CD4-positive, CD25-positive, alpha-beta regulatory T cell (primary cell): ENCODE results near the gene ARL16. TPM values are rescaled to one million over a fixed set of nuclear protein-coding genes. Genes with fewer than 3 reads are reported as not detected.

Source experiments
- ATAC-seq, 2 donors: fragments of 150-1000 bp; cut with Tn5 transposase; one replicate each; pipeline ENCODE4 v1.10.0; 2021; ENCODE audit warnings: low read depth in 2 of 2, moderate number of reproducible peaks in 2 of 2, moderate library complexity in 1 of 2
- DNase-seq, 3 donors: peaks; one replicate each; pipeline versions ENCODE4 v3.0.0 to v3.0.0-alpha.2; 2012 to 2022; ENCODE audit warnings: mixed read lengths in 1 of 3
- H3K27ac ChIP-seq: one replicate; pipeline ENCODE4 v1.7.0; 2013; ENCODE audit warnings: mild to moderate bottlenecking, low read length; ENCODE audit not compliant: insufficient read depth, poor library complexity, severe bottlenecking
- H3K27me3 ChIP-seq: one replicate; pipeline ENCODE4 v1.7.0; 2013; ENCODE audit warnings: low read length; ENCODE audit not compliant: control insufficient read depth, insufficient read depth
- H3K36me3 ChIP-seq: one replicate; pipeline ENCODE4 v1.7.0; 2013; ENCODE audit warnings: mild to moderate bottlenecking, low read length, moderate library complexity; ENCODE audit not compliant: control insufficient read depth, insufficient read depth
- H3K4me1 ChIP-seq: 2 replicates; pipeline ENCODE4 v1.7.0; 2013; ENCODE audit warnings: mild to moderate bottlenecking, low read length; ENCODE audit not compliant: insufficient read depth, control insufficient read depth, poor library complexity, severe bottlenecking
- H3K4me3 ChIP-seq: one replicate; pipeline ENCODE4 v1.7.0; 2013; ENCODE audit warnings: low read depth, mild to moderate bottlenecking, low read length, moderate library complexity
- H3K9me3 ChIP-seq, 2 experiments: 1 replicate in 1 of 2; 2 replicates in 1 of 2; pipeline ENCODE4 v1.7.0; 2013; ENCODE audit warnings: low read length in 2 of 2, mild to moderate bottlenecking in 1 of 2, moderate library complexity in 1 of 2; ENCODE audit not compliant: control insufficient read depth in 2 of 2
- H3K27ac Mint-ChIP-seq, 3 donors: one replicate each; pipeline ENCODE4 v1.8.0; 2020 to 2022; ENCODE audit warnings: mild to moderate bottlenecking in 3 of 3, mixed read lengths in 3 of 3, moderate library complexity in 2 of 3
- H3K27me3 Mint-ChIP-seq: one replicate; pipeline ENCODE4 v1.8.0; 2022; ENCODE audit warnings: mild to moderate bottlenecking, mixed read lengths
- H3K36me3 Mint-ChIP-seq: one replicate; pipeline ENCODE4 v1.8.0; 2020; ENCODE audit warnings: mixed read lengths
- H3K4me1 Mint-ChIP-seq, 4 donors: one replicate each; pipeline ENCODE4 v1.8.0; 2020 to 2022; ENCODE audit warnings: mixed read lengths in 4 of 4, mild to moderate bottlenecking in 1 of 4
- H3K4me3 Mint-ChIP-seq, 4 donors: one replicate each; pipeline ENCODE4 v1.8.0; 2020 to 2022; ENCODE audit warnings: mild to moderate bottlenecking in 4 of 4, mixed read lengths in 4 of 4, moderate library complexity in 3 of 4
- H3K9me3 Mint-ChIP-seq, 7 donors: one replicate each; pipeline ENCODE4 v1.8.0; 2020 to 2022; ENCODE audit warnings: mixed read lengths in 7 of 7, mild to moderate bottlenecking in 3 of 7, moderate library complexity in 2 of 7
- polyA plus RNA-seq, 4 donors: library from polyadenylated mRNA; unstranded; fragments of 300-500 nt; fragmentation: Illumina TruSeq; gene quantifications; one replicate each; pipeline ENCODE4 v1.2.3, GENCODE V29; 2021
- total RNA-seq: library from RNA; stranded (reverse); gene quantifications from one replicate; pipeline ENCODE4 v1.2.3, GENCODE V29; 2022

Gene ARL16
- total and polyA plus RNA-seq, 5 donors from 2014 or later, result 24.7 to 34.7 (median 26.5) TPM

DNA sequence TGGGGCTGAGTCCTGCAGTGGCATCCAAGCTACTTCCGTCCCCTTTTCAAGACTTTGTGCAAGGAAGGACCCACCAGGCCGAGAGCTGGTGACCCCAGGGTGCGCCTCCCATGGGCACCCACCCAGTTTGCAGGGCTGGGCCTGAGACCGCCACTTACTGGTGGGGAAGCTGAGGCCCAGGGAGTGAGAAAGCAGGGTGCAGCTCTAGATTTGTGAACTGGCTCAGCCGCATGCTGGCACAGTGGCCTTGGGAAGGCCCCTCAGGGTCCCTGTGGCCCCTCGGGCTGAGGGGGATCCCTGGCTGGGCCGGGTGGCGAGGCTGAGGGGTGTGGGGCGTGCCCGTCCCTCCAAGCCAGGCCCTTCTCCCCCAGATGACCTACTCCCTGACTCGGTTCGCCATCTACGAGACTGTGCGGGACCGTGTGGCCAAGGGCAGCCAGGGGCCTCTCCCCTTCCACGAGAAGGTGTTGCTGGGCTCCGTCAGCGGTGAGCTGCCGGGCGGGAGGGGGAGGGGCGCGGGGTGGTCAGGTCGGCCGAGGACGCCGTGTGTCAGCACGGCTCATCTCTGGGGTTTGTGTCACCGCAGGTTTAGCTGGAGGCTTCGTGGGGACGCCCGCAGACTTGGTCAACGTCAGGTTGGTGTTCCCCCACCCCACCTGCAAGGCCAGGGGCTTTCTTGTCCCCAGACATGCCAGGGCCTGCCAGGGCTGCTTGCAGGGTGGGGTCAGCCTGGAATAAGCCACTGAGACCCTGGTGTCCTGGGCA, 31.7 kb upstream of the ARL16 start:
- peak overlapping the region in 1 of 4 donors; percentile 26 for H3K4me3 Mint-ChIP-seq
- Histone ChIP-seq H3K36me3 (no peaks in the 10 kb centered on the region), H3K27ac (no peak overlapping the region), H3K4me1 (peaks cover 28% of the 10 kb centered on the region), H3K4me3 (no peak overlapping the region), H3K27me3 (no peaks in the 10 kb centered on the region), H3K9me3 (no peaks in the 10 kb centered on the region)
- no peak for ATAC-seq
- H3K36me3 Mint-ChIP-seq, result no peaks in the 10 kb centered on the region
- no peak for DNase-seq
- H3K9me3 Mint-ChIP-seq, result no peaks in the 10 kb centered on the region
- H3K27me3 Mint-ChIP-seq, result no peaks in the 10 kb centered on the region
- H3K27ac Mint-ChIP-seq, result no peak overlapping the region
- peaks cover 0 to 19% (median 4%) of the 10 kb centered on the region in 4 donors for H3K4me1 Mint-ChIP-seq

DNA sequence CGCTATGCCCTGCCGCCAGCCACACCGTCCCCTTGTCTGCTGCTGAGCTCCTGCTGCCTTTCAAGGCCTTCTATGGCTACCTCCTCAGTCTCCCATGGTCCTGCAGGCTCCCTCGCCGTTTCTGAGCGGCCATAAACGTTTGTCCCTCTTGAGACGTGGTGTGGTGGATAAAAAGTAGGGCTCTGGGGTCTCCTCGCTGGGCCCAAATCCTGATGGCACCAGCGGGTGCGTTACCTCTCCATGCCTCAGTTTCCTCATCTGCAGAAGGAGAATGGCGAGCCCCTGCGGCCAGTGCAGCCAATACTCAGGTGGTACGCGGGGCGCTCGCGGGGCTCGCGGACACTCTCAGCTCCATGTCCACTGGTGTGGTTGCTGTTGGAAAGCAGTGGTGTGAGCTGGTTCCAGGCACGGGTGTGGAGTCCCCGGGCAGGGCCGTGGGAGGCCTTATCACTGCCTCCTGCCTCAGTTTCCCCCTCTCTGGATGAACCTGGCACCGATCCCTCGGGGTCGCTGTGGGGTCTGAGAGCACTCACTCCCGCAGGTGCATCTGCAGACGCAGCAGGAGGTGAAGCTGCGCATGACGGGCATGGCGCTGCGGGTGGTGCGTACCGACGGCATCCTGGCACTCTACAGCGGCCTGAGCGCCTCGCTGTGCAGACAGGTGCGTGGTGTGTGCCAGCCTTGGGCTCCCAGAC, 31.0 kb upstream of the ARL16 start:
- H3K4me3 Mint-ChIP-seq, result peak overlapping the region in 3 of 4 donors; percentile 44 to 69 (median 60)
- ATAC-seq (no peak), DNase-seq (no peak)
- Histone ChIP-seq H3K4me3 (no peak overlapping the region), H3K27ac (no peak overlapping the region), H3K36me3 (no peaks in the 10 kb centered on the region), H3K27me3 (no peaks in the 10 kb centered on the region), H3K4me1 (peaks cover 32% of the 10 kb centered on the region), H3K9me3 (no peaks in the 10 kb centered on the region)
- H3K9me3 Mint-ChIP-seq, result no peaks in the 10 kb centered on the region
- peaks cover 0 to 19% (median 4%) of the 10 kb centered on the region in 4 donors for H3K4me1 Mint-ChIP-seq
- H3K36me3 Mint-ChIP-seq, result no peaks in the 10 kb centered on the region
- no peaks in the 10 kb centered on the region for H3K27me3 Mint-ChIP-seq
- H3K27ac Mint-ChIP-seq, result no peak overlapping the region

DNA sequence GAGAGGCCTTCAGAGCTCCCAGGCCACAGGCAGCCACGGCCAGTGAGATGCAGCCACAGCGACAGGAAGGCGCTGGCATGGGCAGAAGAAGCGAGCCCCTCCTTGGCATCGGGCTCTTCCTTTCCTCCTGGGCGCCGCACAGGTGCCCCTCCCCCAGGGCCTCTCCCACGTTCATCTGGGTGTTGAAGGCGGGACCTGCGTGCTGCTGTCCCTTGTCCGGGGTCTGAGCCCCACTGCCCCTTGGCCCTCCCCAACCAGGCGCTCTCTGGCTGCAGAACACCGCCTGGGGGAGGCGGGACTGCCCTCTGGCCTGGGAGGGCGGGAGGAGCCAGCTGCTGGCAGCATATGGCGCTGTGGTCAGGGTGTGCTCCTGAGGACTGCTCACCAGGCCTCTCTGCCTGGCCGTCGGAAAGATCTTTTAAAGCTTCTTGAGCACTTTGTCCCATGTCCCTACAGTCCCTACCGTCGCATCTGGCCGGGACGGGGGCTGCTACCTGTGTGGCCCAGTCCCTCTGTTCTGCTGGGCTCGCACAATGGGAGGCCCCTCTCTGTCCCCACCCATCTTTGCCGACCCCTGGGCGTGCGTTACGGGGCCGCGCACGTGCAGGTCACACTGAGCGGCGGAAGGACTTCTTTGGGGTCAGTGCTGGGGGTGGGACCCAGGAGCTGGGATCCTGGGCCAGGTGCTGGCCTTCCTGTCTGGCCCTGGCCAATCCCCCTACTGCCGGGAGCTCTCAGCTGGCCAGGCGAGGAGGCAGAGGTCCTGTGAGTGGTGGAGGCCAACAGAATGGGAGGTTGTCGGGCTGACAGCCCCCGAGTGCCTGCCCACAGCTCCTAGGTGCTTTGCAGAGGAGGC, 30.2 kb upstream of the ARL16 start:
- Histone ChIP-seq H3K4me3 (no peak overlapping the region), H3K36me3 (no peaks in the 10 kb centered on the region), H3K4me1 (peaks cover 32% of the 10 kb centered on the region), H3K9me3 (no peaks in the 10 kb centered on the region), H3K27me3 (no peaks in the 10 kb centered on the region), H3K27ac (no peak overlapping the region)
- Mint-ChIP-seq H3K4me1 (peaks cover 0 to 19% (median 4%) of the 10 kb centered on the region in 4 donors), H3K9me3 (no peaks in the 10 kb centered on the region), H3K36me3 (no peaks in the 10 kb centered on the region), H3K27me3 (no peaks in the 10 kb centered on the region), H3K4me3 (peak overlapping the region in 3 of 4 donors; percentile 44 to 86 (median 75)), H3K27ac (no peak overlapping the region)
- ATAC-seq (no peak), DNase-seq (no peak)

DNA sequence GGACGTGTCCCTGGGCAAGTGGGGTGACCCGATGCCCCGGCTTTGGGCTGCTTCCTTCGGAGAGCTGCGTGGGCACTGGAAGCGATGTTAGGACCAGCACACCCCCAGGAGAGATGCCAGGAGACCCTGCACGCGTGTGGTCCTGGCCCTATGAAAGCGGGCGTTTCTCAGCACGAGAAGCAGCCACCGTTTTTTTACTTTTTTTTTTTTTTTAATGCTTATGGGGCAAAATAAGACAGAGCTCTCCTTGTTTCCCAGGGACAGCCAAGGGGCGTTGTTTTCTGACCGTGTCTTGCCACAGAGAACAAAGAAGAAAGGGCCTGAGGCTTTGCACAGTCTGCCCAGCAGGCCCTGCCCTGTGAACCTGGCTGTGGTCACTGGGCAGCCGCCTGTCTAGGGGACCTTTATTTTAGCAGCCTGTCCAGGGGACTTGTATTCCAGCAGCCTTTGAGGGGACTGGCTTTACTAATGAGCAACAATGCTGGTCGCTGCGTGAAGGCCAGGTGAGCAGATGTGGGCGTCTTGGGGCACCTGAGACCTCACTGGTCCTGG, 29.5 kb upstream of the ARL16 start:
- Mint-ChIP-seq H3K27ac (peak overlapping the region in 1 of 3 donors; percentile 65), H3K27me3 (no peaks in the 10 kb centered on the region), H3K9me3 (no peaks in the 10 kb centered on the region), H3K4me1 (peaks cover 0 to 19% (median 4%) of the 10 kb centered on the region in 4 donors), H3K4me3 (peak overlapping the region; percentile 65 to 86 (median 80)), H3K36me3 (no peaks in the 10 kb centered on the region)
- no peaks in the 10 kb centered on the region for H3K36me3 ChIP-seq
- H3K9me3 ChIP-seq, result no peaks in the 10 kb centered on the region
- no peak overlapping the region for H3K27ac ChIP-seq
- no peak overlapping the region for H3K4me3 ChIP-seq
- H3K27me3 ChIP-seq, result no peaks in the 10 kb centered on the region
- ATAC-seq, result no peak
- H3K4me1 ChIP-seq, result peaks cover 32% of the 10 kb centered on the region
- DNase-seq, result no peak

DNA sequence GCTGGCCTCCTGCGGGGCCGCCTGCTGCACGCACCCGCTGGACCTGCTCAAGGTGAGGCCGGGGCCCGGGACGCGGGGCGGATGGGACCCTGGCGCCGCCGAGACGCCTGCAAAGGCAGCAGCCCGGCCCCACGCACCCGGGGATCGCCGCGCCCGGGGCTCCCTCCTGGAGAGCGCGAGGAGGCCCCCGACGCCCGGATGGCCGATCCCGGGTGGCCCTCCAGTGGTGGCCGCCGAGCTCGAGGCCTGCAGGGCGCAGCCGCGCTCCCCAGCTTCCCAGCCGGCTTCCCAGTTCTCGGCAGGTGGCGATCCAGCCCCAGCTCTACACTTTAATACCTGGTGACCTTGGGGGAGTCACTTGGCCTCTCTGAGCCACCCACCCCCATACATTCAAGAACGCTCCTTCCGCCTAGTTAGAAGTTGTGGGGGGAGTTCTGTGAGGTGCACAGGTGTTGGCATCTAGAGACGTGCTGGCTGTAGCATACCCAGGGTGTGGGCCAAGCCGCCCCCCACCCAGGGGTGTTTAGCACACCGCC, 28.9 kb upstream of the ARL16 start:
- Histone ChIP-seq H3K4me1 (peaks cover 32% of the 10 kb centered on the region), H3K9me3 (no peaks in the 10 kb centered on the region), H3K36me3 (no peaks in the 10 kb centered on the region), H3K27me3 (no peaks in the 10 kb centered on the region), H3K27ac (no peak overlapping the region), H3K4me3 (no peak overlapping the region)
- peaks cover 0 to 19% (median 4%) of the 10 kb centered on the region in 4 donors for H3K4me1 Mint-ChIP-seq
- no peaks in the 10 kb centered on the region for H3K27me3 Mint-ChIP-seq
- H3K9me3 Mint-ChIP-seq, result no peaks in the 10 kb centered on the region
- peak overlapping the region in 1 of 3 donors; percentile 65 for H3K27ac Mint-ChIP-seq
- no peaks in the 10 kb centered on the region for H3K36me3 Mint-ChIP-seq
- DNase-seq, result peak in 1 of 3 donors; percentile 18
- peak; percentile 2 to 3 for ATAC-seq
- peak overlapping the region; percentile 64 to 86 (median 80) for H3K4me3 Mint-ChIP-seq

DNA sequence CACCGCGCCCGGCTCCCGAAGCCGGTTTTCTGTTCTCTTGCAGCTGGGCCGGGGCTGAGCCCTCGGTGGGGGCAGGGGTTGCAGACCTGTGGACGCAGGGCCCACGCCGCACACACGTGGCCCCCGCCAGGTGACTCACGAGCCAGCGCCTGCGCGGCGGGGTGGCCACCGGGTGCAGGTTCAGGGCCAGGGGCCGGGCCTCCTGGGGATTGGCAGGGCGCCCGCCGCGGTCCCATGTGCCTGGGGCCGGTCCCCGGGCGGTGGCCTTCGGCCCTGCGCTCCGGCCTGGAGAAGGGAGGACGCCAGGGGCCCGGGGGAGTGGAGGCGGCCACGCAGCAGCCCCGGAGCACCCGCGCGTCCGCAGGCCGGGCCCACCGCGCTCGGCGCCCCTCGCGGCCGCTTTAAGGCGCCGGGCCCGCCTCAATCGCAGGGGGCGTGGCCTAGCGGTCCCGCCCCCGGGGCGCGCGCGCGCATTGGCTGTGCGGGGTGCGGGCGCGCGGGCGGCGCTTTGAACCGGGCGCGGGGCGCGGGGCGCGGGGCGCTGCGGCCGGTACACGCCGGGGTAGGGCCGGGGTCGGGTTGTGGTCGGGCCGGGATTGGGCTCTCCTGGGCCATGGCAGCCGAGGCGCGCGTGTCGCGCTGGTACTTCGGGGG, 28.3 kb upstream of the ARL16 start, which contains the start of gene SLC25A10:
TSS of gene SLC25A10 (plus strand) at position 471 of the 654 bp plus-strand sequence. CDS start at position 614, 143 bp downstream.
- peak within 1 kb of the TSS; percentile 26 for H3K4me3 ChIP-seq
- H3K4me1 Mint-ChIP-seq, result peaks cover 0 to 19% (median 4%) of the 10 kb centered on the region in 4 donors
- peaks cover 32% of the 10 kb centered on the region for H3K4me1 ChIP-seq
- no peaks in the 10 kb centered on the region for H3K9me3 Mint-ChIP-seq
- H3K36me3 ChIP-seq, result no peaks in the 10 kb centered on the region
- no peaks in the 10 kb centered on the region for H3K36me3 Mint-ChIP-seq
- peak within 1 kb of the TSS in 2 of 3 donors; percentile 43 to 77 for H3K27ac Mint-ChIP-seq
- peak within 1 kb of the TSS; percentile 5 for H3K27ac ChIP-seq
- DNase-seq, result peak; percentile 68 to 88 (median 77)
- H3K4me3 Mint-ChIP-seq, result peak within 1 kb of the TSS; percentile 79 to 86 (median 82)
- ATAC-seq, result peak; percentile 84
- no peaks in the 10 kb centered on the region for H3K27me3 Mint-ChIP-seq
- no peaks in the 10 kb centered on the region for H3K27me3 ChIP-seq
- no peaks in the 10 kb centered on the region for H3K9me3 ChIP-seq
